HepG2 (cell line): ENCODE results near the gene HS3ST3B1. TPM values are rescaled to one million over a fixed set of nuclear protein-coding genes. Genes with fewer than 3 reads are reported as not detected.

Experiments
- ARID4A ChIP-seq: sonication (generic); formaldehyde crosslinking; IDR thresholded peaks from 2 replicates; pipeline ENCODE4 v1.5.0; 2020; ENCODE audit warnings: mild to moderate bottlenecking, missing genetic modification reagents, borderline replicate concordance
- DBP ChIP-seq: sonication (generic); formaldehyde crosslinking; IDR thresholded peaks from 2 replicates; pipeline ENCODE4 v1.4.0; 2020; ENCODE audit warnings: missing genetic modification reagents; ENCODE audit errors: not compliant biosample characterization
- MBNL3 ChIP-seq: fragments of 250-450 bp; sonication (Bioruptor Pico); conservative IDR thresholded peaks from 2 replicates; pipeline ENCODE4 v1.8.0; 2022; ENCODE audit warnings: mild to moderate bottlenecking, inconsistent platforms
- NR1H2 ChIP-seq: sonication (generic); formaldehyde crosslinking; IDR thresholded peaks from 2 replicates; pipeline ENCODE4 v1.8.1; 2022; ENCODE audit warnings: low read depth, missing genetic modification reagents, borderline replicate concordance
- SNAPC5 ChIP-seq: sonication (generic); formaldehyde crosslinking; IDR thresholded peaks from 2 replicates; pipeline ENCODE4 v1.8.1; 2023; ENCODE audit warnings: mild to moderate bottlenecking, missing genetic modification reagents, borderline replicate concordance
- ZBTB33 ChIP-seq: sonication (generic); formaldehyde crosslinking; IDR thresholded peaks from 2 replicates; pipeline ENCODE4 v1.4.0; 2020; ENCODE audit warnings: missing genetic modification reagents
- ZNF282 ChIP-seq: fragments of 450-650 bp; IDR thresholded peaks from 2 replicates; pipeline ENCODE4 v1.6.1; 2018; ENCODE audit not compliant: partially characterized antibody
- ZNF33B ChIP-seq: sonication (generic); formaldehyde crosslinking; IDR thresholded peaks from 2 replicates; pipeline ENCODE4 v1.5.1; 2020; ENCODE audit warnings: mild to moderate bottlenecking, missing genetic modification reagents
- ZNF407 ChIP-seq: sonication (generic); formaldehyde crosslinking; IDR thresholded peaks from one replicate; pipeline ENCODE4 v1.5.1; 2020; ENCODE audit warnings: mild to moderate bottlenecking, missing genetic modification reagents; ENCODE audit errors: not compliant biosample characterization
- ZNF7 ChIP-seq: IDR thresholded peaks from 2 replicates; pipeline ENCODE4 v1.6.1; 2016; ENCODE audit warnings: missing biosample characterization, missing genetic modification reagents
- polyA plus RNA-seq, 8 experiments: library from polyadenylated mRNA; depleted of rRNA in 3 of 8; stranded (reverse) in 7 of 8; unstranded in 1 of 8; fragments of >200 nt; fragmentation: Illumina TruSeq in 4 of 8; extraction: Trizol in 4 of 8; gene quantifications; 2 replicates each; pipeline versions ENCODE4 v1.2.1 to v1.2.3, GENCODE V29; 2011 to 2016; ENCODE audit warnings: low read depth in 4 of 8, missing spikeins in 1 of 8, mixed read lengths in 1 of 8; ENCODE audit not compliant: insufficient read depth in 1 of 8
- total RNA-seq, 5 experiments: library from RNA; depleted of rRNA; stranded (reverse); fragments of >200 nt; fragmentation: Illumina TruSeq; extraction: Trizol; gene quantifications; 2 replicates each; pipeline ENCODE4 v1.2.3, GENCODE V29; 2016; ENCODE audit warnings: low read depth in 1 of 5

Gene HS3ST3B1
- total and polyA plus RNA-seq, 2 of the 13 experiments (the other 11 are each of a cell fraction or from before 2014, with no cell fraction given): 15.7 to 39.5 TPM

GRCh38 chr17:14297161-14297851 is 3.6 kb upstream of the HS3ST3B1 start (continued):
- TF ChIP-seq ZNF33B (no peak; the same call in 1 of the 2 replicates), ARID4A (CRISPR knock-in tag) (peak; percentile 63; the same call in 1 of the 2 replicates), ZNF7 (CRISPR knock-in tag) (no peak), DBP (CRISPR knock-in tag) (no peak), ZNF407 (peak; percentile 76), NR1H2 (CRISPR knock-in tag) (no peak), MBNL3 (CRISPR knock-in tag) (no peak), SNAPC5 (CRISPR knock-in tag) (no peak), ZBTB33 (peak; percentile 55), ZNF282 (no peak)
